Body of pancreas (tissue), 4 donors: ENCODE measurements around the gene SLC25A10.

Experiments used
- POLR2A ChIP-seq, 3 donors: fragments of 450-650 bp; IDR thresholded peaks; one replicate each; pipeline ENCODE4 v1.6.1; 2016; ENCODE audit warnings: antibody characterized with exemption in 3 of 3, mild to moderate bottlenecking in 2 of 3
- TF ChIP-seq, protein P1 (sequence below), 7 experiments: fragments of 450-650 bp in 4 of 7; fragments of 200-600 bp in 3 of 7; sonication (generic) in 3 of 7; IDR thresholded peaks; one replicate each; pipeline ENCODE4 v1.5.1; 2016 to 2019; ENCODE audit warnings: antibody characterized with exemption in 7 of 7

DNA sequence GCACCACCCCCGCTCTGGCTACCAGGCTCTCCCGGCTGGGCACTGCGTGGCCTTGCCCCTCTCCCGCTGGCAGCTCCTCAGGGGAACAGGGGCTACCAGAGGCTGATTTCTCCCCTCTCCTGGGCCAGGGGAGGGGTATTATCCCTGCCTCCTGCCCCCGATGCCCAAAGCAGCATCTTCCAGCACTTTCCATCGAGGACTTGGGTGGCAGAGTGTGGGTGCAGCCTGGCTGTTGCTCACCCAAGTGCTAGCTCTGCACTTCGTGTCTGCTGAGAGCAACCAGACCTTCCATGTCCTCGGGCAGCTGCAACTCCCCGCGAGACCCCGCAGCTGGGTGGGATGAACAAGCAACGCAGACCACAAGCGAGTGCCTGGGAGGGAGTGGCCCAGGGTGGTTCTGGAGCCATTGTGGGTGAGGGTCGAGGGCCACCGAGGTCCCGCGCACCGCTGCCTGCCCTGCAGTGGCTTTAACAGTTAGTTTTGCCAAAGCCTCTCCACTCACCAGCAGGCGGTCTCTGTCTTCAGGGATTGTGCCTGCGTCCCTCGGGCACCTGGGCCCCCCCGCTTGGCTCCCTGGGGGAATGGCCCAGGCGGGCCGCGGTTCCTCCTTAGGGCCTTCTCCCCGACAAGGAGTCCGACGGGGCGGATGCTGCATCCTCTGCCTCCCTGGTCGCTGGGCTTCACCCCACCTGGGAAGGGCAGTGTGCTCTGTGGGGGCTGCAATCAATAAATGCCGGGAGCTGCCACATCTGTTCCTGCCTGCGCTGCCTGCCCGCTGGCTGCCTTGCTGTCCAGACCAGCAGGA lies 8.4 kb downstream of the SLC25A10 start:
- TF ChIP-seq, protein P1, sequence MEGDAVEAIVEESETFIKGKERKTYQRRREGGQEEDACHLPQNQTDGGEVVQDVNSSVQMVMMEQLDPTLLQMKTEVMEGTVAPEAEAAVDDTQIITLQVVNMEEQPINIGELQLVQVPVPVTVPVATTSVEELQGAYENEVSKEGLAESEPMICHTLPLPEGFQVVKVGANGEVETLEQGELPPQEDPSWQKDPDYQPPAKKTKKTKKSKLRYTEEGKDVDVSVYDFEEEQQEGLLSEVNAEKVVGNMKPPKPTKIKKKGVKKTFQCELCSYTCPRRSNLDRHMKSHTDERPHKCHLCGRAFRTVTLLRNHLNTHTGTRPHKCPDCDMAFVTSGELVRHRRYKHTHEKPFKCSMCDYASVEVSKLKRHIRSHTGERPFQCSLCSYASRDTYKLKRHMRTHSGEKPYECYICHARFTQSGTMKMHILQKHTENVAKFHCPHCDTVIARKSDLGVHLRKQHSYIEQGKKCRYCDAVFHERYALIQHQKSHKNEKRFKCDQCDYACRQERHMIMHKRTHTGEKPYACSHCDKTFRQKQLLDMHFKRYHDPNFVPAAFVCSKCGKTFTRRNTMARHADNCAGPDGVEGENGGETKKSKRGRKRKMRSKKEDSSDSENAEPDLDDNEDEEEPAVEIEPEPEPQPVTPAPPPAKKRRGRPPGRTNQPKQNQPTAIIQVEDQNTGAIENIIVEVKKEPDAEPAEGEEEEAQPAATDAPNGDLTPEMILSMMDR (IDR thresholded peaks at IDR 0.05): no peak
- TF ChIP-seq POLR2A (IDR thresholded peaks at IDR 0.05): no peak
